IPS-18a (cell line): ENCODE data around the gene CHL1.

ENCODE experiments used
- H3K27ac ChIP-seq: one replicate; pipeline ENCODE4 v1.5.1; 2013; ENCODE audit warnings: low read length
- H3K27me3 ChIP-seq: one replicate; pipeline ENCODE4 v1.6.1; 2013; ENCODE audit warnings: mild to moderate bottlenecking, low read length; ENCODE audit not compliant: control insufficient read depth, insufficient read depth
- H3K36me3 ChIP-seq: one replicate; pipeline ENCODE4 v1.6.1; 2013; ENCODE audit warnings: low read depth, low read length; ENCODE audit not compliant: control insufficient read depth
- H3K4me1 ChIP-seq: one replicate; pipeline ENCODE4 v1.6.1; 2013; ENCODE audit warnings: low read depth, low read length; ENCODE audit not compliant: control insufficient read depth
- H3K4me3 ChIP-seq: one replicate; pipeline ENCODE4 v1.5.1; 2013; ENCODE audit warnings: low read length
- H3K9ac ChIP-seq: one replicate; pipeline ENCODE4 v1.6.1; 2013; ENCODE audit warnings: mild to moderate bottlenecking, low read length, moderate library complexity
- H3K9me3 ChIP-seq: one replicate; pipeline ENCODE4 v1.6.1; 2013; ENCODE audit warnings: low read depth, low read length; ENCODE audit not compliant: control insufficient read depth

Gene CHL1, protein sequence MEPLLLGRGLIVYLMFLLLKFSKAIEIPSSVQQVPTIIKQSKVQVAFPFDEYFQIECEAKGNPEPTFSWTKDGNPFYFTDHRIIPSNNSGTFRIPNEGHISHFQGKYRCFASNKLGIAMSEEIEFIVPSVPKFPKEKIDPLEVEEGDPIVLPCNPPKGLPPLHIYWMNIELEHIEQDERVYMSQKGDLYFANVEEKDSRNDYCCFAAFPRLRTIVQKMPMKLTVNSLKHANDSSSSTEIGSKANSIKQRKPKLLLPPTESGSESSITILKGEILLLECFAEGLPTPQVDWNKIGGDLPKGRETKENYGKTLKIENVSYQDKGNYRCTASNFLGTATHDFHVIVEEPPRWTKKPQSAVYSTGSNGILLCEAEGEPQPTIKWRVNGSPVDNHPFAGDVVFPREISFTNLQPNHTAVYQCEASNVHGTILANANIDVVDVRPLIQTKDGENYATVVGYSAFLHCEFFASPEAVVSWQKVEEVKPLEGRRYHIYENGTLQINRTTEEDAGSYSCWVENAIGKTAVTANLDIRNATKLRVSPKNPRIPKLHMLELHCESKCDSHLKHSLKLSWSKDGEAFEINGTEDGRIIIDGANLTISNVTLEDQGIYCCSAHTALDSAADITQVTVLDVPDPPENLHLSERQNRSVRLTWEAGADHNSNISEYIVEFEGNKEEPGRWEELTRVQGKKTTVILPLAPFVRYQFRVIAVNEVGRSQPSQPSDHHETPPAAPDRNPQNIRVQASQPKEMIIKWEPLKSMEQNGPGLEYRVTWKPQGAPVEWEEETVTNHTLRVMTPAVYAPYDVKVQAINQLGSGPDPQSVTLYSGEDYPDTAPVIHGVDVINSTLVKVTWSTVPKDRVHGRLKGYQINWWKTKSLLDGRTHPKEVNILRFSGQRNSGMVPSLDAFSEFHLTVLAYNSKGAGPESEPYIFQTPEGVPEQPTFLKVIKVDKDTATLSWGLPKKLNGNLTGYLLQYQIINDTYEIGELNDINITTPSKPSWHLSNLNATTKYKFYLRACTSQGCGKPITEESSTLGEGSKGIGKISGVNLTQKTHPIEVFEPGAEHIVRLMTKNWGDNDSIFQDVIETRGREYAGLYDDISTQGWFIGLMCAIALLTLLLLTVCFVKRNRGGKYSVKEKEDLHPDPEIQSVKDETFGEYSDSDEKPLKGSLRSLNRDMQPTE (N-terminal part only)

DNA sequence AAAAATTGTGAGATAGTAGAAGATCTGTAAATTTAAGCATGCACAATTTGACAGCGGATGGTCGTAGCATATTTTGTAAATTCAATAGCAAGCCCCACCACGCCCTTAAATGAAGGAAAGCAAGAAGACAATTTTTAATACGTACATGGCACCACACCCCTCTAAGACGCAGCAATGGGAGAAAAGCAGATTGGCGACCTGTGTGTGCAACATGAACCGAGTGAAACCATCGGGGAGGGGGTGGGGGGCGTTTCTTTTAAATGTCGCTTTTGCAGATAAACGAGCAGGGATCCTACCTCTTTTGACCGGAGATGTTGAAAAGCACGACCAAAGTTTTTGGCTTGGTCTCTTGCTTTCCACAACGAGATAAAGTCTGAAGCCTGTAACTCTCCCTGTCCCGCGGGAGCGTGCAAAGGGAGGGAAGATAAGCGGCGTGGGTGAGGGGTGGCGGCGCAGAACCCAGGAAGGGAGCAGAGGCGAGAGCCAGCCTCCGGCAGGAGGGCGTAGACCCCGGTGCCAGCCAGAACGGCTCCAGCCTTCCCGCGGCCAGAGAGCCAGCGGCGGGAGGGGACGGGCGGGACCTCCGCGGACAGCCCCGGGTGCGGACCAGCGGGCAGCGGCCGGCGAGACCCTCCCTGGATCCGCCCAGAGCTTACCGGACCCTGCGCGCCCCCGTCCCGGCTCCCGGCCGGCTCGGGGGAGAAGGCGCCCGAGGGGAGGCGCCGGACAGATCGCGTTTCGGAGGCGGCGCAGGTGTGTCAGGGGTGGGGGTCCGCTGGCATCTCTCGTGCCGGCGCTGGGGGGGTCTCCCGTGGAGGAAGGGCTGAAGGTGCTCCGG lies at the start of gene CHL1:
TSS of gene CHL1 (plus strand) at position 453 of the 838 bp plus-strand sequence. CDS start 123,014 bp downstream, outside the sequence.
- Histone ChIP-seq H3K9me3 (no peaks in the 10 kb centered on the region), H3K36me3 (no peaks in the 10 kb centered on the region), H3K9ac (peak within 1 kb of the TSS; percentile 11), H3K27me3 (peaks cover 59% of the 10 kb centered on the region), H3K4me1 (peaks cover 7% of the 10 kb centered on the region), H3K27ac (no peak within 1 kb of the TSS), H3K4me3 (peak within 1 kb of the TSS; percentile 62)

DNA sequence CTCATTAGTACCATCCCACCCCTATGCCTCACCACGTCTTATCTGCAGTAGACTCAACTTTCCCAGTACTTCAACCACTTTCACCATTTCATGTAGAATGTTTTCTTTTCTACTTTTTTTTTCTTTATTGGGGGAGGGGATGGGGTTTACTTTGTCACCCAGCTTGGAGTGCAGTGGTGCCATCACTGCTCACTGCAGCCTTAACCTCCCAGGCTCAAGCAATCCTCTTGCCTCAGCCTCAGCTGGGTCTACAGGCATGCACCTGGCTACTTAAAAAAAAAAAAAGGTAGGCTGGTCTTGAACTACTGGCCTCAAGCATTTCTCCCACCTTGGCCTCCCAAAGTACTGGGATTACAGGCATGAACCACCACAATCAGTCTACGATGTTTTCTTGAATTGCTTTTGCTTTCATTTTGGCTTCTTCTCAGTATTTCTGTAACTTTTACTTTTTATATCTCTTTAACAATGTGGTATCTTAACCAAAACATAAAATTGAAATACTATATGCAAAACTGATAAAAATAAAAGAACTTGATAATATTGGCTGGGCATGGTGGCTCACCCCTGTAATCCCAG lies 44.9 kb upstream of the CHL1 start:
- Histone ChIP-seq H3K4me1 (no peaks in the 10 kb centered on the region), H3K27me3 (no peaks in the 10 kb centered on the region), H3K27ac (no peak overlapping the region), H3K36me3 (no peaks in the 10 kb centered on the region), H3K4me3 (no peak overlapping the region), H3K9me3 (no peaks in the 10 kb centered on the region), H3K9ac (no peak overlapping the region)

DNA sequence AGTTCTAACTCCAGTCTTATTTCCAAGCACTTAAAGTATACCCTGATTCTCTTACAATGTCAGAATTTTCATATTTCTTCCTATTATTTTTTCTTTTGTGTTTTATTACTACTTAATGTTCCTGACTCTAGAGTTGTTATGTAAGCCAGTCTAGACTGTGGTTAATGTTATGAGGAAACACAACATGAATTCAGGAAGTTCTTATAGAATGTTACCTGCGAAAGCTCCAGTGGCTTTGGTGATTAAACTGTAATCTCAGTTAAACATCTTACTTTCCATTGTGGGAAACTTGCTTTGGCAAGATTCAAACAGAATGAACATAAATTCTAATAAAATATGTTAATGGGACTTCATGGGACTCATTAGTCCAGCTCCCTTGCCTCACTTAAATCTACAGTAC lies 36.6 kb upstream of the CHL1 start:
- H3K9ac ChIP-seq = no peak overlapping the region
- no peaks in the 10 kb centered on the region for H3K36me3 ChIP-seq
- H3K27me3 ChIP-seq = no peaks in the 10 kb centered on the region
- H3K9me3 ChIP-seq = no peaks in the 10 kb centered on the region
- H3K4me1 ChIP-seq = no peaks in the 10 kb centered on the region
- H3K4me3 ChIP-seq = no peak overlapping the region
- H3K27ac ChIP-seq = no peak overlapping the region

DNA sequence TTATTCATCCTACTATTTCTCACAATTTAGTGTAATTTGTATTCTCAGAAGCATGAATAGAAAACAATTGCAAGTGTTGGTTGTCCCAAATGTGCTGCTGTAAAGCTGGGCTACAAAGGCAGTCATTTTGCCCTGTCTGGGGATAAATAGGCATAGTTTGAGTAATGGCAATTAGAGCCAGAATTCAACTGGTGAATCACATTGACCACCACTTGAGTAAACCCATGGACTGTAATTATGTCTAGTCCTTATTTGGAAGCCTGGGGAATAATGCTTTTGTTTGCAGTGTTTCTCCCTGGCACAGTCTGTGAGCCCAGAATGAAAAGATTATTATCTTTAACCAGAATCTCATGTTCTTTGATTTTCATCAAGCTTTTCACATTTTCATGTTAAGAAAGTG lies 30.5 kb upstream of the CHL1 start:
- Histone ChIP-seq H3K9me3 (no peaks in the 10 kb centered on the region), H3K27ac (no peak overlapping the region), H3K9ac (no peak overlapping the region), H3K27me3 (no peaks in the 10 kb centered on the region), H3K36me3 (no peaks in the 10 kb centered on the region), H3K4me3 (no peak overlapping the region), H3K4me1 (no peaks in the 10 kb centered on the region)

DNA sequence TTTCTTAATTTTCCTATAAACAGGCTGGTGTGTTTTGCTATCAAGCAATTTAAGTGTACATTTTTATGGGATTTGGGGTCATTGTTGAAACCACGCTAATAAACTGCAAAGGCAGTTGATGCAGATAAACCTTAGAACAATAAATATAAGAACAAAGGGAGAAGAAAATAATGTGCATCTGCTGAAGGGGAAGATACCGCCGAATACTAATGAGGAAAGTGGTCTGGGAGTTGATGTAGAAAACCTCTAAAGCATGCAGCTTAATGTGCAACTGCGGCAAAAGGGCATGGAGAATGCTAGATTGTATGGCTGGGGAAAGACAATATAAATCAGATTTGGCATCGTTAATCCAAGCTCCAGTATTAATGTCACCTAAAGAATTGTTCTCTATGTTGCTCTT lies 29.8 kb upstream of the CHL1 start:
- Histone ChIP-seq H3K27ac (no peak overlapping the region), H3K36me3 (no peaks in the 10 kb centered on the region), H3K4me3 (no peak overlapping the region), H3K27me3 (no peaks in the 10 kb centered on the region), H3K4me1 (no peaks in the 10 kb centered on the region), H3K9me3 (no peaks in the 10 kb centered on the region), H3K9ac (no peak overlapping the region)

DNA sequence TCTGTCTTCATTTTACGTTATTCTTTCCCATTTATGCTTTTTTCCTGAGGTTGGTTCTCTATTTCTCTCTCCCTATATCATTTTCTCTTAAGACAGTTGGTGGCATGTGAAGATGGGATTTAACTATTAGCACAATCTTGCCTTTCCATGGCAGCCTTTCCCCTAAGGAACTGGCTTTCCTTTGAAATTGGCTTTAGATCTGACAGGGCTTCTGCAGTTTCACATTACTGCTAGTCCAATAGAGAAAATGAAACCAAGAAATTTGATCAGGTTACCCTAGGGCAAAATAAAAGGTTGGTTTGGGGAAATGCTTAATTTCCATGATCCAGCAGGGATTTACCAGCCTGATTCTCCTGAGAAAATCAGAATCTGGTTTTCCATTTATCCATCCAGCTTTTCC lies 22.7 kb upstream of the CHL1 start:
- no peaks in the 10 kb centered on the region for H3K36me3 ChIP-seq
- H3K27me3 ChIP-seq = no peaks in the 10 kb centered on the region
- H3K4me1 ChIP-seq = no peaks in the 10 kb centered on the region
- H3K9ac ChIP-seq = no peak overlapping the region
- no peak overlapping the region for H3K4me3 ChIP-seq
- H3K9me3 ChIP-seq = no peaks in the 10 kb centered on the region
- H3K27ac ChIP-seq = no peak overlapping the region

DNA sequence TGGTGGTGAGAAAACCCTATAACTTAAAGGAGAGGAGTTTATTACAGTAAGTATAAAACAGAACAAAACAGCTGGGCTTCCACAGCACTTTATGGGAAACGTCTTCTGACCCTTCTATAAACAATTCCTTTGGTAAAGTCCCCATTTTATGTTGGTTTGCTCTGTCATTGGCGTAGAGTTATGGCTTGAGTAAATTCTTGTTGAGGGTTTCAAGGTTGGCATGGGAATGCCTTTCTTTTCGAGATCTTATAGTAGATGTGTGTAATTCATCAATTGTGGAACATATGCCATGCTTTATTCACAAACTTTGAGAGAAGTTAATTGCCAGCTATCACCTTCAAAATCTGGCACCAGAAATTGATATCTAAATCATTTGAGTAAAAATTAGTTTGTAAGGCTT lies 11.6 kb upstream of the CHL1 start:
- no peaks in the 10 kb centered on the region for H3K36me3 ChIP-seq
- H3K9ac ChIP-seq = no peak overlapping the region
- H3K9me3 ChIP-seq = no peaks in the 10 kb centered on the region
- no peaks in the 10 kb centered on the region for H3K27me3 ChIP-seq
- no peaks in the 10 kb centered on the region for H3K4me1 ChIP-seq
- no peak overlapping the region for H3K27ac ChIP-seq
- no peak overlapping the region for H3K4me3 ChIP-seq

DNA sequence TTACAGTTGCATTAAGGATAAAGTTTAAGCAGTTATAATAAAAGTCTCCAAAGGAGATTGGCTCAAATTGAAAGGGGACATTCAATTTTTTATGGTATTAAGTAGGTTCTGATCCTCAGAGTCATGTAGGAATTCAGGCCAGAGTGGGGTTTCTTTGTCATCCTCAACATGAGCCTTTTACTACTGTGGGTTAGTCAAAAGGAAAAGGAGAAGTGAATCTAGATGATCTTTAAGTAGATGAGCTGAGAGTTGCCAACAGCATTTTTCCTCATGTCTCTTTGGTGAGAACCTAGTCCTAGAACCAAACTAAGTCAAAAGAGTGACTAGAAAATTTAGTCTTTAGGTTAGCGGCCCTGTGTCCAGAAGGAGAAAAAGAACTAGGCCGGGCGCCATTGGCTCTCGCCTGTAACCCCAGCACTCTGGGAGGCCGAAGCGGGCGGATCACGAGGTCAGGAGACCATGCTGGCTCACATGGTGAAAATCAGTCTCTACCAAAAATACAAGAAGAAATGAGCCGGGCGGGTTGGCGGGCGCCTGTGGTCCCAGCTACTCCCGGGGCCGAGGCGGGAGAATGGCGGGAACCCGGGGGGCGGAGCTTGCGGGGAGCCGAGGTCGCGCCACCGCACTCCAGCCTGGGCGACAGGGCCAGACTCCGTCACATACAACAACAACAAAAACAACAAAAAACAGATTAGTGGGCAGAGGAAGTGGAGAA lies 4.2 kb upstream of the CHL1 start:
- Histone ChIP-seq H3K36me3 (no peaks in the 10 kb centered on the region), H3K27me3 (peaks cover 38% of the 10 kb centered on the region), H3K4me1 (peaks cover 7% of the 10 kb centered on the region), H3K9ac (no peak overlapping the region), H3K9me3 (no peaks in the 10 kb centered on the region), H3K4me3 (no peak overlapping the region), H3K27ac (no peak overlapping the region)

DNA sequence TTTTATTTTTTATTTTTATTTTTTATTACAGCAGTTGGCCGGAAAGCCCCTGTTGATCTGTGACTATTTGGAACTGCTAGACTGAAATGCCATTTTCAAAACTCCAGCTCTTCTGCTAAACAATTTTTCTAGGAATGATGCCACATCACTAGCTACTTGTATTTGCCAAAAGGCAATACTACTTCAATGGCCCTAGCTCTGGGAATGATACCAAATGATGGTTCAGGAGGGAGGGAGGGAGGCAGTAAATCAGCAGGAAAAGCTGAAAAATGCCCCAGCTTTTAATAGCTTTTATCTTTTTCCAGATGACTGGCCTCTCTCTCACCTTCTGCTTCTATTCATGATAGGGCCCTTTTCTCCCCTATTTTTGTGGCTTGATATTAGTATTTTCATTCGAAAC lies 2.6 kb upstream of the CHL1 start:
- Histone ChIP-seq H3K9ac (no peak overlapping the region), H3K4me3 (no peak overlapping the region), H3K27me3 (peaks cover 55% of the 10 kb centered on the region), H3K9me3 (no peaks in the 10 kb centered on the region), H3K4me1 (peaks cover 7% of the 10 kb centered on the region), H3K36me3 (no peaks in the 10 kb centered on the region), H3K27ac (no peak overlapping the region)

DNA sequence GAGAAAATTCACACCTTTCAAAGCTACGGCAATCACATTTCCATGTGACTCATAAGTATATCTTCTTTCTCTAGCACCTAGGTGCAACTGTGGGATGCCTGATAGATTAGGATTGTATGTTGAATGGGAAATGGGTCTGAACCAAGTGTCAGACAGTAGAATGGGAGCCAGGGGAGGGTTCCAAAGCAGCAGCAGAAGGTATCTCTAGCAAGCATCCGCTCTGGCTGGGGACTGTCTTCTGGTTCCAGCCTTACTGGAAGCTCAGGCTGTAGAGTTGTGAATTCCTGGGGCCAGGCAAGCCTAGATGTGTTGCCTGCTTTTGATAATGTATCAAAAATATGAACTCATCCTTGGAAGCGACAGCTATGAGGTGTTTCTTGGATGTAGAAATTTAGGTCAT lies 2.1 kb upstream of the CHL1 start:
- peaks cover 7% of the 10 kb centered on the region for H3K4me1 ChIP-seq
- H3K27ac ChIP-seq = no peak overlapping the region
- no peak overlapping the region for H3K4me3 ChIP-seq
- H3K9me3 ChIP-seq = no peaks in the 10 kb centered on the region
- H3K36me3 ChIP-seq = no peaks in the 10 kb centered on the region
- H3K27me3 ChIP-seq = peaks cover 59% of the 10 kb centered on the region
- no peak overlapping the region for H3K9ac ChIP-seq
